HCT116 (cell line): Measurements from ENCODE around the gene PRIMPOL. TPM values are rescaled to one million over a fixed set of nuclear protein-coding genes. Genes with fewer than 3 reads are reported as not detected.

ENCODE experiments used
- ATAC-seq: fragments of 200-7000 bp; cut with Tn5 transposase; 2 replicates; pipeline ENCODE4 v1.9.1; 2020; ENCODE audit warnings: mild to moderate bottlenecking, moderate library complexity
- BruUV-seq: library from RNA; stranded (reverse); fragments of 400-500 nt; replicated peaks from 2 replicates; lab custom pipeline; 2021; lab: Mats Ljungman, UMichigan
- CTCF ChIA-PET: fragments of 300-600 bp; sonication (Branson Sonifier 250); formaldehyde crosslinking; loops from one replicate; lab custom pipeline; 2021; ENCODE audit warnings: antibody characterized with exemption; lab: Charles Lee
- POLR2A ChIA-PET: fragments of 300-600, 350-600 bp; sonication (Branson Sonifier 250); formaldehyde crosslinking; loops from one replicate; lab custom pipeline; 2021; ENCODE audit warnings: antibody characterized with exemption; lab: Charles Lee
- RAD21 ChIA-PET, 2 experiments: fragments of 300-600 bp; sonication (Branson Sonifier 250); formaldehyde crosslinking; loops; one replicate each; lab custom pipeline; 2023; ENCODE audit warnings: low total read pairs in 2 of 2; ENCODE audit not compliant: uncharacterized antibody in 2 of 2, unreplicated experiment in 2 of 2, low non-redundant PET in 1 of 2; lab: Charles Lee
- DNase-seq: peaks from one replicate; pipeline ENCODE4 v3.0.0-alpha.2; 2010; ENCODE audit warnings: low read depth, low spot score
- H2AFZ ChIP-seq: fragments of 200-600 bp; shearing (Covaris generic), sonication (generic); 2 replicates; pipeline ENCODE4 v1.6.1; 2017; ENCODE audit warnings: low read depth, mixed run types, mixed read lengths, antibody characterized with exemption, low read length; ENCODE audit not compliant: poor library complexity, severe bottlenecking
- H3K27ac ChIP-seq: 2 replicates; pipeline ENCODE4 v1.5.1; 2012; ENCODE audit warnings: low read depth, low read length
- H3K27me3 ChIP-seq: fragments of 200-600 bp; sonication (generic); 2 replicates; pipeline ENCODE4 v1.6.1; 2016; ENCODE audit warnings: mixed run types, low read length, mixed read lengths; ENCODE audit not compliant: insufficient read depth
- H3K36me3 ChIP-seq, 2 experiments: fragments of 200-500 bp in 1 of 2; fragments of 200-600 bp in 1 of 2; sonication (Bioruptor generic) in 1 of 2; sonication (generic) in 1 of 2; 2 replicates each; pipeline versions ENCODE4 v1.5.1 to v1.6.1; 2014 to 2016; ENCODE audit warnings: low read length in 2 of 2, inconsistent platforms in 1 of 2, mixed read lengths in 1 of 2, mixed run types in 1 of 2; ENCODE audit not compliant: insufficient read depth in 2 of 2, control insufficient read depth in 1 of 2
- H3K4me1 ChIP-seq, 2 experiments: fragments of 200-600 bp in 1 of 2; sonication (generic) in 1 of 2; 2 replicates each; pipeline versions ENCODE4 v1.5.1 to v1.6.1; 2012 to 2017; ENCODE audit warnings: low read length in 2 of 2, inconsistent platforms in 1 of 2, mild to moderate bottlenecking in 1 of 2, mixed read lengths in 1 of 2, mixed run types in 1 of 2, moderate library complexity in 1 of 2; ENCODE audit not compliant: insufficient read depth in 2 of 2, control insufficient read depth in 1 of 2
- H3K4me2 ChIP-seq: fragments of 200-600 bp; sonication (generic); 2 replicates; pipeline ENCODE4 v1.6.1; 2017; ENCODE audit warnings: mixed run types, low read length, mixed read lengths
- H3K4me3 ChIP-seq, 2 experiments: fragments of 200-600 bp in 1 of 2; sonication (generic) in 1 of 2; replicated peaks in 1 of 2; 2 replicates each; pipeline ENCODE4 v1.5.1; 2011 to 2016; ENCODE audit warnings: low read length in 2 of 2, control low read depth in 1 of 2, low read depth in 1 of 2, mild to moderate bottlenecking in 1 of 2, mixed read lengths in 1 of 2, mixed run types in 1 of 2
- H3K79me2 ChIP-seq: fragments of 200-600 bp; sonication (generic); 2 replicates; pipeline ENCODE4 v1.6.1; 2017; ENCODE audit warnings: mild to moderate bottlenecking, mixed run types, low read length, moderate library complexity, mixed read lengths; ENCODE audit not compliant: insufficient read depth
- H3K9ac ChIP-seq: fragments of 200-600 bp; sonication (generic); 2 replicates; pipeline ENCODE4 v1.6.1; 2016; ENCODE audit warnings: low read length, mixed read lengths
- H3K9me2 ChIP-seq: fragments of 200-600 bp; sonication (generic), shearing (Covaris generic); 2 replicates; pipeline ENCODE4 v1.6.1; 2017; ENCODE audit warnings: mixed run types, mild to moderate bottlenecking, moderate library complexity; ENCODE audit not compliant: insufficient read depth
- H3K9me3 ChIP-seq, 2 experiments: fragments of 200-500 bp in 1 of 2; fragments of 200-600 bp in 1 of 2; sonication (Bioruptor generic) in 1 of 2; sonication (generic) in 1 of 2; 2 replicates each; pipeline ENCODE4 v1.6.1; 2014 to 2017; ENCODE audit warnings: low read length in 2 of 2, mixed read lengths in 2 of 2, inconsistent platforms in 1 of 2, low read depth in 1 of 2, mild to moderate bottlenecking in 1 of 2, mixed run types in 1 of 2, moderate library complexity in 1 of 2; ENCODE audit not compliant: control insufficient read depth in 1 of 2, insufficient read depth in 1 of 2
- H4K20me1 ChIP-seq: fragments of 200-600 bp; sonication (generic), shearing (Covaris generic); 2 replicates; pipeline ENCODE4 v1.6.1; 2017; ENCODE audit warnings: mixed run types, mild to moderate bottlenecking, moderate library complexity; ENCODE audit not compliant: insufficient read depth
- EGR1 ChIP-seq: IDR thresholded peaks from 2 replicates; pipeline ENCODE4 v1.6.1; 2012; ENCODE audit warnings: low read depth
- REST ChIP-seq: IDR thresholded peaks from 2 replicates; pipeline ENCODE4 v1.6.1; 2012; ENCODE audit warnings: low read depth
- SIN3A ChIP-seq: IDR thresholded peaks from 2 replicates; pipeline ENCODE4 v1.6.1; 2012; ENCODE audit warnings: low read depth
- ZBTB33 ChIP-seq: IDR thresholded peaks from 2 replicates; pipeline ENCODE4 v1.6.1; 2011; ENCODE audit warnings: mild to moderate bottlenecking, low read length, moderate library complexity; ENCODE audit not compliant: insufficient replicate concordance; ENCODE audit errors: extremely low read depth
- intact Hi-C: fragments of 100-400 bp; cut with micrococcal nuclease; formaldehyde crosslinking; loops from 2 replicates; pipeline ENCODE4 v1.10.0; 2022
- total RNA-seq: library from RNA; stranded (reverse); gene quantifications from one replicate; pipeline ENCODE4 v1.2.1, GENCODE V29; 2021; ENCODE audit not compliant: unreplicated experiment
- TF ChIP-seq, protein P1 (sequence below): IDR thresholded peaks from 2 replicates; pipeline ENCODE4 v1.6.1; 2012

The PRIMPOL gene
- total RNA-seq, 1 experiment from 2014 or later: 11.3 TPM

GRCh38 chr4:184702114-184702513 lies 52.6 kb downstream of the PRIMPOL start:
- BruUV-seq: no TSS peak
- H3K9me3 ChIP-seq: no peaks in the 10 kb centered on the region
- H4K20me1 ChIP-seq: no peaks in the 10 kb centered on the region
- intact Hi-C loops: no loop called here
- ATAC-seq (no peak), DNase-seq (no peak)
- ChIA-PET CTCF (no interaction called here), POLR2A (no interaction called here), RAD21 (no interaction called here)
- H3K9me2 ChIP-seq: no peaks in the 10 kb centered on the region
- TF ChIP-seq, protein P1, sequence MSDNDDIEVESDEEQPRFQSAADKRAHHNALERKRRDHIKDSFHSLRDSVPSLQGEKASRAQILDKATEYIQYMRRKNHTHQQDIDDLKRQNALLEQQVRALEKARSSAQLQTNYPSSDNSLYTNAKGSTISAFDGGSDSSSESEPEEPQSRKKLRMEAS: no peak
- TF ChIP-seq ZBTB33 (no peak), SIN3A (no peak), EGR1 (no peak), REST (no peak)
- no peak overlapping the region for H3K4me3 ChIP-seq
- H3K27ac ChIP-seq: no peak overlapping the region
- no peak overlapping the region for H3K4me2 ChIP-seq
- no peak overlapping the region for H2AFZ ChIP-seq
- H3K4me1 ChIP-seq: no peaks in the 10 kb centered on the region
- H3K27me3 ChIP-seq: no peaks in the 10 kb centered on the region
- H3K79me2 ChIP-seq: no peaks in the 10 kb centered on the region
- H3K36me3 ChIP-seq: no peaks in the 10 kb centered on the region; a peak in 1 of 4 replicates
- H3K9ac ChIP-seq: no peak overlapping the region
